D721Med (cell line): ENCODE measurements around the gene CHTOP.

Experiments used
- DNase-seq: peaks from one replicate; pipeline ENCODE4 v3.0.0; 2011; ENCODE audit warnings: low spot score; ENCODE audit not compliant: insufficient read length
- FAIRE-seq: peaks from 2 replicates; lab custom pipeline; 2011; peaks lifted over from hg19 to GRCh38; lab: Jason Lieb, UNC
- CTCF ChIP-seq: IDR thresholded peaks from 2 replicates; pipeline ENCODE4 v1.5.1; 2012; ENCODE audit warnings: mild to moderate bottlenecking, control low read depth; ENCODE audit not compliant: insufficient read depth; ENCODE audit errors: missing control alignments

The CHTOP gene

GRCh38 chr1:153679337-153680119, 45.7 kb downstream of the CHTOP start:
- FAIRE-seq, result no peak
- no peak for TF ChIP-seq CTCF
- DNase-seq, result no peak

- no peak for FAIRE-seq
- TF ChIP-seq CTCF, result no peak
- no peak for DNase-seq
Observed at GRCh38 chr1:153680120-153680403, 46.2 kb downstream of the CHTOP start.

GRCh38 chr1:153682730-153683129, 48.9 kb downstream of the CHTOP start:
- TF ChIP-seq CTCF, result no peak
- no peak for FAIRE-seq
- no peak for DNase-seq

GRCh38 chr1:153683854-153684253, 50.0 kb downstream of the CHTOP start:
- DNase-seq (no peak), FAIRE-seq (no peak)
- TF ChIP-seq CTCF, result no peak

- FAIRE-seq (no peak), DNase-seq (no peak)
- TF ChIP-seq CTCF, result no peak
Observed at GRCh38 chr1:153684892-153685291, 51.0 kb downstream of the CHTOP start.

- FAIRE-seq (no peak), DNase-seq (no peak)
- no peak for TF ChIP-seq CTCF
Observed at GRCh38 chr1:153685544-153686340, 51.9 kb downstream of the CHTOP start.
